ENCODE results near the gene CCR9. TPM values are rescaled to one million over a fixed set of nuclear protein-coding genes. Genes with fewer than 3 reads are reported as not detected.

Gene CCR9
- total RNA-seq, 2 experiments from 2014 or later, result not detected

GRCh38 chr3:45952456-45952855 is 66.1 kb downstream of the CCR9 start:
- H3K4me3 Mint-ChIP-seq, result no peak overlapping the region
- H3K9me3 Mint-ChIP-seq, result no peaks in the 10 kb centered on the region
- no peak overlapping the region for H3K27ac Mint-ChIP-seq
- DNase-seq, result no peak
- H3K36me3 Mint-ChIP-seq (ENCODE audit: low read depth), result peaks cover 72% of the 10 kb centered on the region
- peaks cover 10% of the 10 kb centered on the region for H3K4me1 Mint-ChIP-seq (ENCODE audit: low read depth)
- intact Hi-C loops (cut with micrococcal nuclease), result no loop called here
- CTCF ChIA-PET, result interaction anchor here (1.4 kb wide), 1 partner anchor 33 kb away, joined by 3 read pairs; no protein-coding TSS in a partner anchor
- no peaks in the 10 kb centered on the region for H3K27me3 Mint-ChIP-seq (ENCODE audit: low read depth)

Other genes with a start within 250 kb of the CCR9 start
- 10 to 100 TPM; 44.9 to 51.0 TPM for gene SACM1L, start 197.1 kb upstream of the CCR9 start, total RNA-seq
- not detected for gene SLC6A20, start 90.0 kb upstream of the CCR9 start, total RNA-seq
- 1 to 10 TPM; 3.6 to 4.1 TPM for gene LZTFL1, start 44.4 kb upstream of the CCR9 start, total RNA-seq
- gene CXCR6, start 56.9 kb downstream of the CCR9 start, total RNA-seq, result under 1 TPM in 1 of 2 experiments, not detected in 1; 0.30 TPM
- gene FYCO1, start 109.3 kb downstream of the CCR9 start, total RNA-seq, result 10 to 100 TPM; 10.2 to 10.5 TPM
- gene XCR1, start 140.9 kb downstream of the CCR9 start, total RNA-seq, result not detected